Measurements from ENCODE around the gene CACNA2D2. TPM values are rescaled to one million over a fixed set of nuclear protein-coding genes. Genes with fewer than 3 reads are reported as not detected.

Gene CACNA2D2
- total RNA-seq, 1 experiment from 2014 or later, result 22.0 TPM

GRCh38 chr3:50378024-50378423, 125.4 kb downstream of the CACNA2D2 start (continued):
- TF ChIP-seq GRHL2 (CRISPR knock-in tag; IDR thresholded peaks at IDR 0.05; ENCODE audit: insufficient replicate concordance, severe bottlenecking) (no peak), TCF7 (CRISPR knock-in tag; IDR thresholded peaks at IDR 0.05; ENCODE audit: low read depth) (no peak), FOXK1 (CRISPR knock-in tag; IDR thresholded peaks at IDR 0.05) (no peak)

- no peak overlapping the region for H3K4me3 Mint-ChIP-seq
- H3K27me3 Mint-ChIP-seq (ENCODE audit: low read depth), result no peaks in the 10 kb centered on the region; the same call in 1 of the 2 replicates
- ATAC-seq (peak; percentile 62), DNase-seq (ENCODE audit: low spot score) (peak; percentile 46)
- POLR2A ChIA-PET, result no interaction called here
- no peaks in the 10 kb centered on the region for H3K9me3 Mint-ChIP-seq
- TF ChIP-seq USF2 (CRISPR knock-in tag; IDR thresholded peaks at IDR 0.05) (no peak), ETV6 (CRISPR knock-in tag; IDR thresholded peaks at IDR 0.05) (no peak), PRDM15 (CRISPR knock-in tag; IDR thresholded peaks at IDR 0.05) (no peak), CTCF (IDR thresholded peaks at IDR 0.05) (peak; percentile 25; the same call in 1 of the 2 replicates)
- CTCF ChIA-PET, result interaction anchor here (0.5 to 2.7 kb wide), 12 partner anchors 8 to 192 kb away, joined by 3 to 15 read pairs (median 3); partner anchors contain the start of gene C3orf18
- peaks cover 28% of the 10 kb centered on the region for H3K4me1 Mint-ChIP-seq
- H3K36me3 Mint-ChIP-seq, result no peaks in the 10 kb centered on the region
- H3K27ac Mint-ChIP-seq, result no peak overlapping the region
Observed at GRCh38 chr3:50375258-50375931, 128.0 kb downstream of the CACNA2D2 start.

- Mint-ChIP-seq H3K4me3 (no peak overlapping the region), H3K4me1 (peaks cover 28% of the 10 kb centered on the region), H3K36me3 (no peaks in the 10 kb centered on the region), H3K27me3 (ENCODE audit: low read depth) (no peaks in the 10 kb centered on the region; the same call in 1 of the 2 replicates), H3K9me3 (no peaks in the 10 kb centered on the region), H3K27ac (no peak overlapping the region)
- ATAC-seq, result no peak
- DNase-seq (ENCODE audit: low spot score), result no peak
- ChIA-PET CTCF (interaction anchor here (0.5 to 2.7 kb wide), 8 partner anchors 9 to 175 kb away, joined by 3 to 15 read pairs (median 4); no protein-coding TSS in a partner anchor), POLR2A (no interaction called here)
- TF ChIP-seq FOXP4 (CRISPR knock-in tag; IDR thresholded peaks at IDR 0.05) (no peak), FOXJ3 (CRISPR knock-in tag; IDR thresholded peaks at IDR 0.05; ENCODE audit: borderline replicate concordance) (no peak), NR3C1 (CRISPR knock-in tag; conservative IDR thresholded peaks at IDR 0.05; ENCODE audit: low read depth) (no peak), ETV6 (CRISPR knock-in tag; IDR thresholded peaks at IDR 0.05) (no peak), NFYB (CRISPR knock-in tag; conservative IDR thresholded peaks at IDR 0.05; ENCODE audit: low read depth) (no peak), TEAD1 (CRISPR knock-in tag; IDR thresholded peaks at IDR 0.05) (no peak), SOX15 (CRISPR knock-in tag; IDR thresholded peaks at IDR 0.05) (no peak), E2F1 (CRISPR knock-in tag; IDR thresholded peaks at IDR 0.05) (no peak), ZBTB21 (CRISPR knock-in tag; IDR thresholded peaks at IDR 0.05; ENCODE audit: borderline replicate concordance) (no peak), NFE2L1 (CRISPR knock-in tag; IDR thresholded peaks at IDR 0.05) (no peak), ZNF512 (CRISPR knock-in tag; IDR thresholded peaks at IDR 0.05; ENCODE audit: borderline replicate concordance) (no peak), CDX4 (CRISPR knock-in tag; IDR thresholded peaks at IDR 0.05; ENCODE audit: borderline replicate concordance) (no peak)
Observed at GRCh38 chr3:50374363-50375257, 128.8 kb downstream of the CACNA2D2 start.
